ENCODE data around the gene PIP4K2A. TPM values are rescaled to one million over a fixed set of nuclear protein-coding genes. Genes with fewer than 3 reads are reported as not detected.

PIP4K2A gene
- total and polyA plus RNA-seq, 2 of the 8 experiments (the other 6 are each of a cell fraction or from before 2014, with no cell fraction given) = 19.0 to 60.9 TPM

- H3K18ac ChIP-seq (ENCODE audit: extremely low read depth, low read length) = no peak overlapping the region
- H3K4me2 ChIP-seq (ENCODE audit: insufficient read depth in 1 of 2, low read depth in 2 of 2, low read length in 2 of 2) = no peak overlapping the region
- no peak overlapping the region for H2BK12ac ChIP-seq (ENCODE audit: low read depth, low read length)
- 81% methylated on average over 6 of the region's 6 CpGs; no CpG with 5 or more reads in 1 of the 2 experiments for whole genome bisulfite sequencing, 2 experiments (ENCODE audit: extremely low coverage in 1 of 2, insufficient coverage in 1 of 2, insufficient read length in 1 of 2, insufficient replicate concordance in 2 of 2, low coverage in 1 of 2, low lambda C conversion rate in 2 of 2, missing lambda C conversion rate in 1 of 2)
- ChIA-PET CTCF (ENCODE audit: partially characterized antibody) (interaction anchor here (0.6 to 1.7 kb wide), 3 partner anchors 13 to 108 kb away, joined by 3 to 5 read pairs (median 3); no protein-coding TSS in a partner anchor), POLR2A (ENCODE audit: partially characterized antibody) (no interaction called here)
- no peak overlapping the region for H2BK120ac ChIP-seq (replicated peaks; ENCODE audit: low read depth, low read length)
- H2BK20ac ChIP-seq (ENCODE audit: low read length) = no peak overlapping the region
- no peak overlapping the region for H3K14ac ChIP-seq (ENCODE audit: insufficient read length)
- no peaks in the 10 kb centered on the region for H3K79me2 ChIP-seq (ENCODE audit: control insufficient read depth in 1 of 2, insufficient read depth in 2 of 2, low read length in 2 of 2)
- H3K23ac ChIP-seq (ENCODE audit: insufficient read length) = no peak overlapping the region
- no peak overlapping the region for H3K9ac ChIP-seq (replicated peaks in 1 of 4; ENCODE audit: extremely low read depth in 1 of 4, low read depth in 3 of 4, low read length in 3 of 4)
- no peak overlapping the region for H4K8ac ChIP-seq (ENCODE audit: extremely low read depth, insufficient read depth, low read length)
- H4K91ac ChIP-seq (replicated peaks; ENCODE audit: insufficient read length, low read length) = no peak overlapping the region
- H3K23me2 ChIP-seq (ENCODE audit: low read depth, low read length) = no peaks in the 10 kb centered on the region
- no peak overlapping the region for H3K56ac ChIP-seq (replicated peaks; ENCODE audit: insufficient read length, low read depth, low read length)
- H4K5ac ChIP-seq (ENCODE audit: insufficient read length, low read depth, low read length) = no peak overlapping the region
- no peaks in the 10 kb centered on the region for H3K9me3 ChIP-seq (ENCODE audit: insufficient read depth in 2 of 2, low read depth in 1 of 2, low read length in 1 of 2)
- DNase-seq (ENCODE audit: low read depth in 1 of 2, low spot score in 2 of 2) (no peak), FAIRE-seq (no peak)
- no peak for TF ChIP-seq JUND (IDR thresholded peaks at IDR 0.05; ENCODE audit: low read length)
- TF ChIP-seq TAF1 (IDR thresholded peaks at IDR 0.05; ENCODE audit: low read depth, low read length) = no peak
- no peak for TF ChIP-seq TEAD4 (IDR thresholded peaks at IDR 0.05; ENCODE audit: low read depth, low read length)
- no peak for TF ChIP-seq GTF2F1 (IDR thresholded peaks at IDR 0.05; ENCODE audit: borderline replicate concordance, low read depth, low read length)
- TF ChIP-seq GABPA (IDR thresholded peaks at IDR 0.05; ENCODE audit: borderline replicate concordance, insufficient read depth, low read length) = no peak
- no peak for TF ChIP-seq SRF (IDR thresholded peaks at IDR 0.05; ENCODE audit: low read depth, low read length)
- no peak for TF ChIP-seq POU5F1 (IDR thresholded peaks at IDR 0.05; ENCODE audit: low read depth, low read length)
- TF ChIP-seq SIN3A (conservative IDR thresholded peaks at IDR 0.05 in 1 of 2, IDR thresholded peaks at IDR 0.05 in 1 of 2; ENCODE audit: low read depth in 1 of 2, low read length in 2 of 2) = no peak
- peaks cover 0 to 8% (median 0%) of the 10 kb centered on the region in 4 experiments; a peak in 3 of 8 replicates for H3K36me3 ChIP-seq (ENCODE audit: control insufficient read depth in 2 of 4, insufficient read depth in 4 of 4, low read length in 3 of 4)
- H2AFZ ChIP-seq (ENCODE audit: low read length) = no peak overlapping the region
- no peak overlapping the region for H3K4me3 ChIP-seq (ENCODE audit: extremely low read depth in 1 of 4, insufficient read depth in 2 of 4, low read depth in 3 of 4, low read length in 4 of 4)
- no peak overlapping the region for H3K4ac ChIP-seq (replicated peaks; ENCODE audit: insufficient read length, low read depth, low read length)
- H2AK5ac ChIP-seq (ENCODE audit: low read depth, low read length) = no peak overlapping the region
- H4K20me1 ChIP-seq (replicated peaks in 1 of 2; ENCODE audit: control insufficient read depth in 1 of 2, insufficient read depth in 2 of 2, low read length in 2 of 2) = no peaks in the 10 kb centered on the region
- H2BK5ac ChIP-seq (ENCODE audit: low read depth, low read length) = no peak overlapping the region
- no peaks in the 10 kb centered on the region for H3K27me3 ChIP-seq (replicated peaks in 1 of 4; ENCODE audit: control insufficient read depth in 3 of 4, extremely low read depth in 1 of 4, insufficient read depth in 3 of 4, low read length in 3 of 4)
- no peaks in the 10 kb centered on the region; a peak in 1 of 7 replicates for H3K4me1 ChIP-seq (replicated peaks in 1 of 4; ENCODE audit: control insufficient read depth in 3 of 4, insufficient read depth in 4 of 4, low read length in 3 of 4)
- no peak overlapping the region for H3K27ac ChIP-seq (ENCODE audit: low read depth, low read length)
- no peak overlapping the region for H2BK15ac ChIP-seq (ENCODE audit: low read length)
- H3K79me1 ChIP-seq (ENCODE audit: low read depth, low read length) = no peaks in the 10 kb centered on the region
These were observed 153.5 kb downstream of the PIP4K2A start for GRCh38 chr10:22560913-22561239.

Data from H1 (cell line).